GM12878 (cell line): ENCODE measurements around the gene BTNL2. TPM values are rescaled to one million over a fixed set of nuclear protein-coding genes. Genes with fewer than 3 reads are reported as not detected.

Experiments
- ATAC-seq: fragments of 200-7000 bp; cut with Tn5 transposase; 3 replicates; pipeline ENCODE4 v1.9.1; 2020; ENCODE audit warnings: mild to moderate bottlenecking, moderate library complexity
- BruUV-seq: library from RNA; stranded (reverse); fragments of 400-500 nt; replicated peaks from 2 replicates; lab custom pipeline; 2021; lab: Mats Ljungman, UMichigan
- CTCF ChIA-PET: fragments of 300-600 bp; sonication (Branson Sonifier 250); formaldehyde crosslinking; extraction: SDS; loops from one replicate; lab custom pipeline; 2021; ENCODE audit warnings: inconsistent platforms; lab: Yijun Ruan, JAX
- POLR2A ChIA-PET: fragments of 350-600 bp; formaldehyde crosslinking; extraction: SDS; loops from one replicate; lab custom pipeline; 2021; ENCODE audit warnings: inconsistent platforms; lab: Charles Lee
- RAD21 ChIA-PET: fragments of 300-600 bp; sonication (Branson Sonifier 250); formaldehyde crosslinking; loops from one replicate; lab custom pipeline; 2023; ENCODE audit warnings: antibody characterized with exemption; ENCODE audit not compliant: unreplicated experiment; lab: Charles Lee
- SMC1A ChIA-PET: fragments of 300-600 bp; sonication (Branson Sonifier 250); formaldehyde crosslinking; loops from one replicate; lab custom pipeline; 2023; ENCODE audit not compliant: unreplicated experiment, uncharacterized antibody; lab: Charles Lee
- DNase-seq: peaks from one replicate; pipeline ENCODE4 v3.0.0-alpha.2; 2011; ENCODE audit warnings: low read depth, low spot score
- FAIRE-seq: peaks from 3 replicates; lab custom pipeline; 2011; peaks lifted over from hg19 to GRCh38; lab: Jason Lieb, UNC
- H2AFZ ChIP-seq: 2 replicates; pipeline ENCODE4 v1.6.0; 2011; ENCODE audit warnings: low read depth, low read length, control low read depth; ENCODE audit not compliant: control insufficient read depth
- H3K27ac ChIP-seq: 2 replicates; pipeline ENCODE4 v1.5.1; 2011; ENCODE audit warnings: control low read depth; ENCODE audit not compliant: control insufficient read depth, insufficient read depth
- H3K27me3 ChIP-seq, 2 experiments: replicated peaks in 1 of 2; 2 replicates each; pipeline versions ENCODE4 v1.6.0 to v1.6.1; 2011; ENCODE audit warnings: low read length in 1 of 2; ENCODE audit not compliant: control insufficient read depth in 2 of 2, insufficient read depth in 2 of 2
- H3K36me3 ChIP-seq, 2 experiments: 2 replicates each; pipeline ENCODE4 v1.5.1; 2011; ENCODE audit warnings: low read length in 1 of 2; ENCODE audit not compliant: control insufficient read depth in 2 of 2, insufficient read depth in 2 of 2
- H3K4me1 ChIP-seq: 2 replicates; pipeline ENCODE4 v1.6.1; 2011; ENCODE audit warnings: mild to moderate bottlenecking, low read length, moderate library complexity, mixed read lengths; ENCODE audit not compliant: control insufficient read depth, insufficient read depth
- H3K4me2 ChIP-seq: 2 replicates; pipeline ENCODE4 v1.6.0; 2011; ENCODE audit warnings: control low read depth; ENCODE audit not compliant: control insufficient read depth, insufficient read depth
- H3K4me3 ChIP-seq: fragments of 200-600 bp; sonication (generic); 2 replicates; pipeline ENCODE4 v1.5.1; 2016
- H3K79me2 ChIP-seq: 2 replicates; pipeline ENCODE4 v1.6.0; 2011; ENCODE audit warnings: low read length; ENCODE audit not compliant: control insufficient read depth, insufficient read depth
- H3K9ac ChIP-seq: 2 replicates; pipeline ENCODE4 v1.8.0; 2011; ENCODE audit warnings: low read length, control low read depth, mixed read lengths; ENCODE audit not compliant: control insufficient read depth, insufficient read depth
- H3K9me3 ChIP-seq: replicated peaks from 3 replicates; pipeline ENCODE4 v1.5.1; 2011; ENCODE audit warnings: mild to moderate bottlenecking, low read length; ENCODE audit not compliant: control insufficient read depth, insufficient read depth
- H4K20me1 ChIP-seq: 2 replicates; pipeline ENCODE4 v1.6.0; 2011; ENCODE audit not compliant: control insufficient read depth, insufficient read depth
- ATF3 ChIP-seq: IDR thresholded peaks from 2 replicates; pipeline ENCODE4 v1.6.1; 2011; ENCODE audit warnings: low read depth, mild to moderate bottlenecking, low read length, moderate library complexity, borderline replicate concordance; ENCODE audit errors: extremely low read depth
- E2F4 ChIP-seq: IDR thresholded peaks from 2 replicates; pipeline ENCODE4 v1.6.1; 2012; ENCODE audit warnings: low read depth, low read length, improper control_type of control experiment
- E4F1 ChIP-seq: fragments of 450-650 bp; IDR thresholded peaks from 2 replicates; pipeline ENCODE4 v1.6.1; 2018; ENCODE audit warnings: borderline replicate concordance, mild to moderate bottlenecking; ENCODE audit not compliant: partially characterized antibody
- POLR2AphosphoS2 ChIP-seq: IDR thresholded peaks from 2 replicates; pipeline ENCODE4 v1.6.1; 2011; ENCODE audit warnings: low read depth, mild to moderate bottlenecking, low read length, improper control_type of control experiment, moderate library complexity
- SP1 ChIP-seq: IDR thresholded peaks from one replicate; pipeline ENCODE4 v1.6.1; 2011; ENCODE audit warnings: low read depth, low read length
- STAT1 ChIP-seq: fragments of 450-650 bp; conservative IDR thresholded peaks from 2 replicates; pipeline ENCODE4 v1.6.1; 2014; ENCODE audit warnings: antibody characterized with exemption, mild to moderate bottlenecking
- YBX1 ChIP-seq: fragments of 450-650 bp; IDR thresholded peaks from 2 replicates; pipeline ENCODE4 v1.6.1; 2016; ENCODE audit warnings: antibody characterized with exemption
- WGBS: methylation state at CpG from one replicate; pipeline ENCODE4 v1.1.6; 2016; ENCODE audit warnings: low lambda C conversion rate; ENCODE audit not compliant: insufficient replicate concordance, insufficient coverage; ENCODE audit errors: missing lambda C conversion rate; 5-methylcytosine and 5-hydroxymethylcytosine counted together
- in situ Hi-C: fragments of 300-500 bp; cut with MboI; formaldehyde crosslinking; loops from 9 replicates; pipeline ENCODE4 v1.14.3; 2018; ENCODE audit warnings: mixed read lengths
- intact Hi-C: fragments of 100-400 bp; cut with micrococcal nuclease; formaldehyde crosslinking; loops from one replicate; pipeline ENCODE4 v1.14.2; 2022; ENCODE audit not compliant: unreplicated experiment
- polyA plus RNA-seq, 11 experiments: library from polyadenylated mRNA; depleted of rRNA in 4 of 11; unstranded in 6 of 11; stranded (reverse) in 5 of 11; fragments of >200 nt; fragmentation: Nextera tagmentation in 4 of 11; fragmentation: Illumina TruSeq in 1 of 11; extraction: Ambion mirVana in 4 of 11; extraction: Trizol in 1 of 11; gene quantifications; 1 replicate in 1 of 11; 2 replicates in 10 of 11; pipeline versions ENCODE4 v1.2.1 to v1.2.3, GENCODE V29; 2011 to 2016; ENCODE audit warnings: inconsistent platforms in 2 of 11, missing spikeins in 2 of 11, low read depth in 1 of 11
- total RNA-seq, 4 experiments: library from RNA; depleted of rRNA in 3 of 4; stranded (reverse); fragments of >200 nt in 3 of 4; fragmentation: Illumina TruSeq in 1 of 4; extraction: Trizol in 1 of 4; gene quantifications; 2 replicates each; pipeline versions ENCODE4 v1.2.1 to v1.2.3, GENCODE V29; 2013 to 2021
- TF ChIP-seq, protein P1 (sequence below): IDR thresholded peaks from 2 replicates; pipeline ENCODE4 v1.6.1; 2012; ENCODE audit warnings: improper control_type of control experiment, low read depth, low read length; ENCODE audit not compliant: insufficient replicate concordance
- TF ChIP-seq, protein P2 (sequence below): IDR thresholded peaks from 2 replicates; pipeline ENCODE4 v1.6.1; 2012; ENCODE audit warnings: mild to moderate bottlenecking, low read depth, low read length

Gene BTNL2
- total and polyA plus RNA-seq, 10 of the 15 experiments (the other 5 are each of a cell fraction or from before 2014, with no cell fraction given), result 0.11 to 0.29 (median 0.26) TPM; not detected in 5

DNA sequence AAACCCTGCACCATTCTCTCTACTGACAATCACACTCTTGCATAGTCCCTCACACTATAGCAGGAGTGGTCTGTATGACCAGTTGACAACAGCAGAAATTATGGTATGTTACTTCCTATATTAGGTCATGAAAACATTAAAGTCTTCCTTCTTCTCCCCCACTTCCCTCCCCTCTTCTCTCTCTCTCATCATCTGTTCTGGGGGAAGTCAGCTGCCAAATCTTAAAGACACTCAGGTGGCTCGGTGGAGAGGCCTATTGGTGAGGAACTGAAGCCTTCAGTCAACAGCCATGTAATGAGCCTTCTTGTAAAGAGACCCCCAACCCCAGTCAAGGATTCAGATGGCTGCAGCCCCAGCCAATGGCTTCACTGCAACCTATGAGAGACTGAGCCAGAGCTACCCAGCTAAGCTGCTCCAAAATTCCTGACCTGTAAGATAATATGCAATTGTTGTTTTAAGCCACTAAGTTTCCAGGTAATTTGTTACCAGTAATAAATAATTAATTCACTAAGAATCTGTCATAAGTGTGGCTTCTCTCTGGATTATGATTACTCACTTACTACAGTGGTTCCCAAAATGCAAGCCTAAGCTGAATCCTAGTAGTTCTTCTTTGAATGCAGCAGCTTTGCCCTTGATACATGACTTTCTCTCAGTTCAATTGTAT, 24.1 kb downstream of the BTNL2 start:
- POLR2A ChIA-PET, result no interaction called here
- intact Hi-C loops (no loop called here), in situ Hi-C loops (no loop called here)
- FAIRE-seq (no peak), DNase-seq (no peak), ATAC-seq (no peak)
- RAD21 ChIA-PET, result no interaction called here
- H3K9me3 ChIP-seq, result no peaks in the 10 kb centered on the region
- no peaks in the 10 kb centered on the region for H3K36me3 ChIP-seq
- no peak overlapping the region for H3K4me3 ChIP-seq
- SMC1A ChIA-PET, result interaction anchor here (1.3 to 1.4 kb wide), 2 partner anchors 14 to 86 kb away, joined by 3 read pairs; no protein-coding TSS in a partner anchor
- no peak overlapping the region for H2AFZ ChIP-seq
- WGBS, result 0% methylated on average over 1 of the region's 1 CpG
- no peak overlapping the region for H3K27ac ChIP-seq
- H3K79me2 ChIP-seq, result no peaks in the 10 kb centered on the region
- CTCF ChIA-PET, result interaction anchor here (0.6 to 1.2 kb wide), 2 partner anchors 21 to 137 kb away, joined by 3 to 4 read pairs; no protein-coding TSS in a partner anchor
- H3K4me1 ChIP-seq, result no peaks in the 10 kb centered on the region
- H4K20me1 ChIP-seq, result no peaks in the 10 kb centered on the region
- no peak overlapping the region for H3K9ac ChIP-seq
- H3K27me3 ChIP-seq, result no peaks in the 10 kb centered on the region; a peak in 1 of 4 replicates
- H3K4me2 ChIP-seq, result no peak overlapping the region
- BruUV-seq, result no TSS peak
- TF ChIP-seq, protein P1, sequence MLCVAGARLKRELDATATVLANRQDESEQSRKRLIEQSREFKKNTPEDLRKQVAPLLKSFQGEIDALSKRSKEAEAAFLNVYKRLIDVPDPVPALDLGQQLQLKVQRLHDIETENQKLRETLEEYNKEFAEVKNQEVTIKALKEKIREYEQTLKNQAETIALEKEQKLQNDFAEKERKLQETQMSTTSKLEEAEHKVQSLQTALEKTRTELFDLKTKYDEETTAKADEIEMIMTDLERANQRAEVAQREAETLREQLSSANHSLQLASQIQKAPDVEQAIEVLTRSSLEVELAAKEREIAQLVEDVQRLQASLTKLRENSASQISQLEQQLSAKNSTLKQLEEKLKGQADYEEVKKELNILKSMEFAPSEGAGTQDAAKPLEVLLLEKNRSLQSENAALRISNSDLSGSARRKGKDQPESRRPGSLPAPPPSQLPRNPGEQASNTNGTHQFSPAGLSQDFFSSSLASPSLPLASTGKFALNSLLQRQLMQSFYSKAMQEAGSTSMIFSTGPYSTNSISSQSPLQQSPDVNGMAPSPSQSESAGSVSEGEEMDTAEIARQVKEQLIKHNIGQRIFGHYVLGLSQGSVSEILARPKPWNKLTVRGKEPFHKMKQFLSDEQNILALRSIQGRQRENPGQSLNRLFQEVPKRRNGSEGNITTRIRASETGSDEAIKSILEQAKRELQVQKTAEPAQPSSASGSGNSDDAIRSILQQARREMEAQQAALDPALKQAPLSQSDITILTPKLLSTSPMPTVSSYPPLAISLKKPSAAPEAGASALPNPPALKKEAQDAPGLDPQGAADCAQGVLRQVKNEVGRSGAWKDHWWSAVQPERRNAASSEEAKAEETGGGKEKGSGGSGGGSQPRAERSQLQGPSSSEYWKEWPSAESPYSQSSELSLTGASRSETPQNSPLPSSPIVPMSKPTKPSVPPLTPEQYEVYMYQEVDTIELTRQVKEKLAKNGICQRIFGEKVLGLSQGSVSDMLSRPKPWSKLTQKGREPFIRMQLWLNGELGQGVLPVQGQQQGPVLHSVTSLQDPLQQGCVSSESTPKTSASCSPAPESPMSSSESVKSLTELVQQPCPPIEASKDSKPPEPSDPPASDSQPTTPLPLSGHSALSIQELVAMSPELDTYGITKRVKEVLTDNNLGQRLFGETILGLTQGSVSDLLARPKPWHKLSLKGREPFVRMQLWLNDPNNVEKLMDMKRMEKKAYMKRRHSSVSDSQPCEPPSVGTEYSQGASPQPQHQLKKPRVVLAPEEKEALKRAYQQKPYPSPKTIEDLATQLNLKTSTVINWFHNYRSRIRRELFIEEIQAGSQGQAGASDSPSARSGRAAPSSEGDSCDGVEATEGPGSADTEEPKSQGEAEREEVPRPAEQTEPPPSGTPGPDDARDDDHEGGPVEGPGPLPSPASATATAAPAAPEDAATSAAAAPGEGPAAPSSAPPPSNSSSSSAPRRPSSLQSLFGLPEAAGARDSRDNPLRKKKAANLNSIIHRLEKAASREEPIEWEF, result no peak
- TF ChIP-seq POLR2AphosphoS2 (no peak), SP1 (no peak), STAT1 (no peak), E4F1 (no peak), YBX1 (no peak), ATF3 (no peak), E2F4 (no peak)
- TF ChIP-seq, protein P2, sequence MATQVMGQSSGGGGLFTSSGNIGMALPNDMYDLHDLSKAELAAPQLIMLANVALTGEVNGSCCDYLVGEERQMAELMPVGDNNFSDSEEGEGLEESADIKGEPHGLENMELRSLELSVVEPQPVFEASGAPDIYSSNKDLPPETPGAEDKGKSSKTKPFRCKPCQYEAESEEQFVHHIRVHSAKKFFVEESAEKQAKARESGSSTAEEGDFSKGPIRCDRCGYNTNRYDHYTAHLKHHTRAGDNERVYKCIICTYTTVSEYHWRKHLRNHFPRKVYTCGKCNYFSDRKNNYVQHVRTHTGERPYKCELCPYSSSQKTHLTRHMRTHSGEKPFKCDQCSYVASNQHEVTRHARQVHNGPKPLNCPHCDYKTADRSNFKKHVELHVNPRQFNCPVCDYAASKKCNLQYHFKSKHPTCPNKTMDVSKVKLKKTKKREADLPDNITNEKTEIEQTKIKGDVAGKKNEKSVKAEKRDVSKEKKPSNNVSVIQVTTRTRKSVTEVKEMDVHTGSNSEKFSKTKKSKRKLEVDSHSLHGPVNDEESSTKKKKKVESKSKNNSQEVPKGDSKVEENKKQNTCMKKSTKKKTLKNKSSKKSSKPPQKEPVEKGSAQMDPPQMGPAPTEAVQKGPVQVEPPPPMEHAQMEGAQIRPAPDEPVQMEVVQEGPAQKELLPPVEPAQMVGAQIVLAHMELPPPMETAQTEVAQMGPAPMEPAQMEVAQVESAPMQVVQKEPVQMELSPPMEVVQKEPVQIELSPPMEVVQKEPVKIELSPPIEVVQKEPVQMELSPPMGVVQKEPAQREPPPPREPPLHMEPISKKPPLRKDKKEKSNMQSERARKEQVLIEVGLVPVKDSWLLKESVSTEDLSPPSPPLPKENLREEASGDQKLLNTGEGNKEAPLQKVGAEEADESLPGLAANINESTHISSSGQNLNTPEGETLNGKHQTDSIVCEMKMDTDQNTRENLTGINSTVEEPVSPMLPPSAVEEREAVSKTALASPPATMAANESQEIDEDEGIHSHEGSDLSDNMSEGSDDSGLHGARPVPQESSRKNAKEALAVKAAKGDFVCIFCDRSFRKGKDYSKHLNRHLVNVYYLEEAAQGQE, result no peak
